Natural killer cell (primary cell): ENCODE results near the gene PHF21A. TPM values are rescaled to one million over a fixed set of nuclear protein-coding genes. Genes with fewer than 3 reads are reported as not detected.

Experiments used
- ATAC-seq, 3 donors: fragments of 150-1000 bp in 2 of 3; fragments of 200-7000 bp in 1 of 3; cut with Tn5 transposase; 1 replicate in 1 of 3; 2 replicates in 2 of 3; pipeline ENCODE4 v1.10.0; 2021; ENCODE audit warnings: mild to moderate bottlenecking in 2 of 3, moderate library complexity in 2 of 3
- DNase-seq, 2 donors: peaks; one replicate each; pipeline versions ENCODE4 v3.0.0 to v3.0.0-alpha.2; 2013 to 2021; ENCODE audit warnings: mixed read lengths in 1 of 2
- H3K27ac ChIP-seq: one replicate; pipeline ENCODE4 v1.5.1; 2013; ENCODE audit warnings: mild to moderate bottlenecking, low read length
- H3K27me3 ChIP-seq: one replicate; pipeline ENCODE4 v1.6.1; 2013; ENCODE audit warnings: low read length; ENCODE audit not compliant: control insufficient read depth, insufficient read depth
- H3K36me3 ChIP-seq: one replicate; pipeline ENCODE4 v1.6.1; 2013; ENCODE audit warnings: low read length; ENCODE audit not compliant: control insufficient read depth, insufficient read depth
- H3K4me1 ChIP-seq: one replicate; pipeline ENCODE4 v1.6.1; 2013; ENCODE audit warnings: low read length; ENCODE audit not compliant: control insufficient read depth, insufficient read depth
- H3K4me3 ChIP-seq: one replicate; pipeline ENCODE4 v1.5.1; 2013; ENCODE audit warnings: low read length
- H3K9me3 ChIP-seq: one replicate; pipeline ENCODE4 v1.6.1; 2013; ENCODE audit warnings: low read length; ENCODE audit not compliant: control insufficient read depth, insufficient read depth
- H3K27ac Mint-ChIP-seq, 2 donors: one replicate each; pipeline ENCODE4 v1.8.0; 2022; ENCODE audit warnings: mild to moderate bottlenecking in 2 of 2, mixed read lengths in 2 of 2, moderate library complexity in 1 of 2
- H3K27me3 Mint-ChIP-seq, 2 donors: one replicate each; pipeline ENCODE4 v1.8.0; 2022; ENCODE audit warnings: low read depth in 2 of 2, mixed read lengths in 2 of 2
- H3K36me3 Mint-ChIP-seq: one replicate; pipeline ENCODE4 v1.8.0; 2022; ENCODE audit warnings: mixed read lengths
- H3K4me1 Mint-ChIP-seq, 2 donors: one replicate each; pipeline ENCODE4 v1.8.0; 2022; ENCODE audit warnings: mixed read lengths in 2 of 2
- H3K4me3 Mint-ChIP-seq: one replicate; pipeline ENCODE4 v1.8.0; 2022; ENCODE audit warnings: mild to moderate bottlenecking, moderate library complexity, mixed read lengths
- H3K9me3 Mint-ChIP-seq, 2 donors: one replicate each; pipeline ENCODE4 v1.8.0; 2022; ENCODE audit warnings: mixed read lengths in 2 of 2
- CTCF ChIP-seq: fragments of 200-600 bp; IDR thresholded peaks from one replicate; pipeline ENCODE4 v1.8.0; 2022; ENCODE audit warnings: antibody characterized with exemption
- WGBS: methylation state at CpG from one replicate; pipeline ENCODE4 v1.1.7; 2013; ENCODE audit warnings: missing lambda C conversion rate; ENCODE audit not compliant: insufficient coverage; 5-methylcytosine and 5-hydroxymethylcytosine counted together
- intact Hi-C: fragments of 100-400 bp; cut with micrococcal nuclease; formaldehyde crosslinking; loops from one replicate; pipeline ENCODE4 v1.14.2; 2022
- total RNA-seq, 4 donors: library from RNA; stranded (reverse); fragments of 120-200 nt in 1 of 4; gene quantifications; one replicate each; pipeline versions ENCODE4 v1.2.3 to v1.2.4, GENCODE V29; 2013 to 2022

Gene PHF21A
- 100 to 1,000 TPM; 138 to 147 (median 139) TPM for total RNA-seq
- 65.8 TPM for total RNA-seq (2013)

- no peaks in the 10 kb centered on the region for H3K27me3 Mint-ChIP-seq
- H3K36me3 Mint-ChIP-seq, result no peaks in the 10 kb centered on the region
- peak within 1 kb of the TSS; percentile 93 for H3K4me3 Mint-ChIP-seq
- peak; percentile 65 to 86 (median 70) for ATAC-seq
- Histone ChIP-seq H3K36me3 (no peaks in the 10 kb centered on the region), H3K4me3 (peak within 1 kb of the TSS; percentile 51), H3K27me3 (no peaks in the 10 kb centered on the region), H3K4me1 (peaks cover 15% of the 10 kb centered on the region), H3K9me3 (no peaks in the 10 kb centered on the region), H3K27ac (peak within 1 kb of the TSS; percentile 64)
- peaks cover 29 to 32% of the 10 kb centered on the region in 2 donors for H3K4me1 Mint-ChIP-seq
- intact Hi-C loops, result loop anchor here (5.0 to 10.0 kb wide), 4 partner anchors 157 to 274 kb away; partner anchors contain the start of genes CRY2, DGKZ and PEX16
- H3K27ac Mint-ChIP-seq, result peak within 1 kb of the TSS; percentile 97 to 99
- no peaks in the 10 kb centered on the region for H3K9me3 Mint-ChIP-seq
- no peak for TF ChIP-seq CTCF
- WGBS, result under 1% methylated on average over 49 of the region's 52 CpGs
- DNase-seq, result peak; percentile 85 to 95
These were observed at the start of gene PHF21A for GRCh38 chr11:46121301-46121723. PHF21A (minus strand) TSS chr11:46121454; CDS start chr11:46084219, 37,235 bp downstream.

GRCh38 chr11:46170797-46171196 is 49.5 kb upstream of the PHF21A start:
- H3K9me3 ChIP-seq, result no peaks in the 10 kb centered on the region
- DNase-seq, result no peak
- no peaks in the 10 kb centered on the region for H3K4me1 ChIP-seq
- H3K27ac ChIP-seq, result no peak overlapping the region
- ATAC-seq, result no peak
- H3K9me3 Mint-ChIP-seq, result no peaks in the 10 kb centered on the region
- H3K27me3 Mint-ChIP-seq, result peaks cover 20 to 37% of the 10 kb centered on the region in 2 donors
- no peaks in the 10 kb centered on the region for H3K4me1 Mint-ChIP-seq
- TF ChIP-seq CTCF, result no peak
- H3K4me3 Mint-ChIP-seq, result no peak overlapping the region
- H3K4me3 ChIP-seq, result no peak overlapping the region
- H3K27me3 ChIP-seq, result peaks cover 2% of the 10 kb centered on the region
- intact Hi-C loops, result no loop called here
- no peak overlapping the region for H3K27ac Mint-ChIP-seq
- H3K36me3 Mint-ChIP-seq, result no peaks in the 10 kb centered on the region
- H3K36me3 ChIP-seq, result no peaks in the 10 kb centered on the region

DNA sequence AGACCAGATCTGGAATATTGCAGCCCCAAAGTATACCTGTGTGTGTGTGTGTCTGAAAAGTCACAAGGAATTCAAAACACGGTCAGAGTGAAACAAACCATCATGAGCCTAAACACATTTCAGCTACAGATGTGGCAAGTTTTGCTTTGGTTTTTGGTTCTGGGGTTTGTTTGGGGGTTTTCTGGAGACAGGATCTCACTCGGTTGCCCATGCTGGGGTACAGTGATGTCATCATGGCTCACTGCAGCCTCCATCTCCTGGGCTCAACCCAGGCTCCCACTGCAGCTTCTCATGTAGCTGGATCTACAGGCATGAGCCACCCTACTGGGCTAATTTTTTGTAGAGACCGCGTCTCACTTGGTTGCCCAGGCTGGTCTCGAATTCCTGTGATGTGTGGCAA is 41.4 kb upstream of the PHF21A start:
- no peak overlapping the region for H3K27ac ChIP-seq

More for the DNA sequence above, 41.4 kb upstream of the PHF21A start:
- H3K36me3 ChIP-seq, result no peaks in the 10 kb centered on the region
- H3K27me3 ChIP-seq, result no peaks in the 10 kb centered on the region
- H3K4me3 ChIP-seq, result no peak overlapping the region
- Mint-ChIP-seq H3K4me1 (no peaks in the 10 kb centered on the region), H3K9me3 (no peaks in the 10 kb centered on the region), H3K36me3 (no peaks in the 10 kb centered on the region), H3K27ac (no peak overlapping the region), H3K4me3 (no peak overlapping the region), H3K27me3 (peaks cover 32% of the 10 kb centered on the region in 2 donors)
- intact Hi-C loops, result no loop called here
- TF ChIP-seq CTCF, result no peak
- DNase-seq (no peak), ATAC-seq (no peak)
- H3K9me3 ChIP-seq, result no peaks in the 10 kb centered on the region
- H3K4me1 ChIP-seq, result no peaks in the 10 kb centered on the region
- WGBS, result 73% methylated on average over 5 of the region's 5 CpGs
